Stimulated activated CD8-positive, alpha-beta memory T cell treated with anti-CD3 and anti-CD28 coated beads, Interleukin-7, amount 100 ng/mL, for 24 hours (primary cell): Measurements from ENCODE around the gene MUC2.

Source experiments
- DNase-seq: peaks from one replicate; pipeline ENCODE4 v3.0.0-alpha.2; 2020; ENCODE audit warnings: low read depth

Gene MUC2

GRCh38 chr11:1072116-1072820 is 2.4 kb upstream of the MUC2 start:
- DNase-seq, result no peak

DNA sequence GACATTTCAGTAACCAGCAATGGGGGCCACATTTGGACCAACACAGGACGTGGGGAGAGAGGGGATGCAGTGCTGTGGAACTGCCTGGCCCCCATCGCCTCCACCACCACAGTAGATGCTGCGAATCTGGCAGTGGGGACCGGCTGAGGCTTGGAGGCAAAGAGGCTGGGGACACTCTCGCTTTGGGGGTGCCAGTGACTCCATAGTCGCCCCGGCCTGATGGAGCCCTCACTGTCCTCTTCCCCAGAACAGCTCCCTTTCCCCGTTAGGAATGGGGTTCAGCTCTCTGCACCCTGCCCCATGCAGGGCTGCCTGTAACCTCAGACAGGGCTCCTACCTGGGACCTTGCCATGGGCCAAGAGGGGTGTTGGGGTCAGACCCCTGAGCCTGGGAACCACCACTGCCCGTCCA is 1.8 kb upstream of the MUC2 start:
- no peak for DNase-seq

GRCh38 chr11:1073261-1073724 is 1.4 kb upstream of the MUC2 start:
- no peak for DNase-seq

DNA sequence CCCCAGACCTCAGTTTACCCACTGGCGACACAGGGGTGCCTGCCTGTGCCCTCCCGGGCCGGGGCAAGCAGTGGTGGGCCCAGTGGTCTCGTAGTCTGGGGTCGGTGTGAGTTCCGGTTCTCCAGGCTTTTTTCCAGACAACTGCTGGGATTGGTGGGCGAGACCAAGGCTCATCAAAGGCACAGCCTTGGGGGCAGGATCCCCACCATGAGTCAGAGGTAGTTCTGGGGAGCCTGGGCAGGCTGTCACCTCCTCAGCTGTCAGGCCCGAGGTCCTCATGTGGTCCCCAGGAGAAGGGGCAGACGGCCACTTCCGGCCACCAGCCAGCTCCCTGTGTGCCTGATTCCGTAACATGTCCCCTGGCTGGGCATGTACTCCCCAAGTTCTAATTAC is 827 bp upstream of the MUC2 start:
- no peak for DNase-seq

GRCh38 chr11:1075341-1075911 is 752 bp downstream of the MUC2 start:
- no peak for DNase-seq

- DNase-seq, result no peak
Measured at GRCh38 chr11:1076061-1076665, 1.5 kb downstream of the MUC2 start.

- no peak for DNase-seq
Measured at GRCh38 chr11:1077033-1077416, 2.4 kb downstream of the MUC2 start.

DNA sequence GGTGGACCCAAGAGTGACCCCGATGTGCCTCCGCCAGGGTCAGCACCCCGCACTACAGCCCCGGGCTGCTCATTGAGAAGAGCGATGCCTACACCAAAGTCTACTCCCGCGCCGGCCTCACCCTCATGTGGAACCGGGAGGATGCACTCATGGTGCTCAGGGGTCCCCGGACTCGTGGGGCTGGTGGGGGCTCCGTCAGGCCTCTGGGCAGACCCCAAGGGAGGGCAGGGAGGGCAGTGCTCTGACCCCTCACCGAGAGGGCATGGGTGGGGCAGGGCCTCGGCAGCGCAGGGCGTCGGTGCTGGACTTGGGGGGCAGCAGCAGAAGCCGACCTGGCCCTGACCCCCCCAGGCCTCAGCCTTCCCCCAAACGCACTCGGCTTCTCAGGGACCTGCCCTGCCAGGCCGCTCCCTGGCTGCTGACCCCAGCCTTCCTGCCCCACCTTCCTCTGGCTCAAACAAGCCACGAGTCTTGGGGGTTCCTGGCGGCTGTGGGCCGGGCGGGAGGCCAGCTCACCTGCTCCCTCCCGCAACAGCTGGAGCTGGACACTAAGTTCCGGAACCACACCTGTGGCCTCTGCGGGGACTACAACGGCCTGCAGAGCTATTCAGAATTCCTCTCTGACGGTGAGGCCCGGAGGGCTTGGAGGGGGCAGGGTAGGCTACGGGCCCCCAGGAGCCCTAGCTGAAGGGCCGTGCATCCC is 2.9 kb downstream of the MUC2 start:
- no peak for DNase-seq

DNA sequence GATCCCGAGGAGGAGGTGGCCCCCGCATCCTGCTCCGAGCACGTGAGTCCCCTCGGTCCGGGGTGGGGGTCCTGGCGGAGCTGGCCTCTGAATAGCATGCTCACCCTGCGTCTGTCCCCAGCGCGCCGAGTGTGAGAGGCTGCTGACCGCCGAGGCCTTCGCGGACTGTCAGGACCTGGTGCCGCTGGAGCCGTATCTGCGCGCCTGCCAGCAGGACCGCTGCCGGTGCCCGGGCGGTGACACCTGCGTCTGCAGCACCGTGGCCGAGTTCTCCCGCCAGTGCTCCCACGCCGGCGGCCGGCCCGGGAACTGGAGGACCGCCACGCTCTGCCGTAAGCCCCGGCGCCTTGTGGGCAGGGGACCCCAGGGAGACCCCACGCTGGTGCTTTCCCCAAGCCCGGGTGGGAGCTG is 3.5 kb downstream of the MUC2 start:
- DNase-seq, result no peak

GRCh38 chr11:1081601-1082311 is 7.1 kb downstream of the MUC2 start:
- no peak for DNase-seq

DNA sequence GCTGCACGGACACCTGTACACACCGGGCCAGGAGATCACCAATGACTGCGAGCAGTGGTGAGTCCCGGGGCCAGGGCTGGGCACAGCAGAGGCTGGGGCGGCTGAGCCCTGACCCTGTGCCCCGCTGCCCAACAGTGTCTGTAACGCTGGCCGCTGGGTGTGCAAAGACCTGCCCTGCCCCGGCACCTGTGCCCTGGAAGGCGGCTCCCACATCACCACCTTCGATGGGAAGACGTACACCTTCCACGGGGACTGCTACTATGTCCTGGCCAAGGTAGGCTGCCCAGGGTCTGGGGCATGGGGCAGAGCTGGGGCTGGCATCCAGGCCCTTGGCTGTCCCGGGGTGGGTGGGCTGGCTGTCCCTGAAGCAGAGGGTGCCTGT is 7.7 kb downstream of the MUC2 start:
- DNase-seq, result no peak

- no peak for DNase-seq
Measured at GRCh38 chr11:1082728-1083620, 8.3 kb downstream of the MUC2 start.

- no peak for DNase-seq
Measured at GRCh38 chr11:1083621-1084551, 9.2 kb downstream of the MUC2 start.

DNA sequence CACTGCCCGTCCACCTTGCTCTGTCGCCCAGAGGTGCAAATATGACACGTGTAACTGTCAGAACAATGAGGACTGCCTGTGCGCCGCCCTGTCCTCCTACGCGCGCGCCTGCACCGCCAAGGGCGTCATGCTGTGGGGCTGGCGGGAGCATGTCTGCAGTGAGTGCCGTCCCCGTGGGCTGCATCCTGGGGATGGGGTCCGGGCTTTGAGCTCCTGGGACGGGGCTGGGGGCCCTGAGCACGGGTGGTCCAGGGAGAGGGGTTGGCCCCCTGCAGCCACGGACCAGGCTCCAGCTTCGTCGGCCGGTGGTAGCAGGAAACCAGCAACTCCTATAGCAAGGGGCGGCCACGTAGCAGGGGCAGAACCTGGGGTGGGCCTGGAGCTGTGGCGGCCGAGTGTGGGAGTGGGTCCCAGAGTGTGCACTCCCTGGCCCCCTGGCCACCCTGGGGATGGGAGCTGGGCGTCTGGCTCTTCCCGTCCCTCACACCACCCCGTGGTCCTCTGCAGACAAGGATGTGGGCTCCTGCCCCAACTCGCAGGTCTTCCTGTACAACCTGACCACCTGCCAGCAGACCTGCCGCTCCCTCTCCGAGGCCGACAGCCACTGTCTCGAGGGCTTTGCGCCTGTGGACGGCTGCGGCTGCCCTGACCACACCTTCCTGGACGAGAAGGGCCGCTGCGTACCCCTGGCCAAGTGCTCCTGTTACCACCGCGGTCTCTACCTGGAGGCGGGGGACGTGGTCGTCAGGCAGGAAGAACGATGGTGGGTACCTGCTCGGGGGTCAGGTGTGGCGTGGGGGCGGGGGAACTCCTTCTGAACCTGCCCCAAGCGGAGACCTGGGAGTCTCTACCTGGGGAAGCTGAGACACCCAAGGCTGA is 10.1 kb downstream of the MUC2 start:
- DNase-seq, result no peak

DNA sequence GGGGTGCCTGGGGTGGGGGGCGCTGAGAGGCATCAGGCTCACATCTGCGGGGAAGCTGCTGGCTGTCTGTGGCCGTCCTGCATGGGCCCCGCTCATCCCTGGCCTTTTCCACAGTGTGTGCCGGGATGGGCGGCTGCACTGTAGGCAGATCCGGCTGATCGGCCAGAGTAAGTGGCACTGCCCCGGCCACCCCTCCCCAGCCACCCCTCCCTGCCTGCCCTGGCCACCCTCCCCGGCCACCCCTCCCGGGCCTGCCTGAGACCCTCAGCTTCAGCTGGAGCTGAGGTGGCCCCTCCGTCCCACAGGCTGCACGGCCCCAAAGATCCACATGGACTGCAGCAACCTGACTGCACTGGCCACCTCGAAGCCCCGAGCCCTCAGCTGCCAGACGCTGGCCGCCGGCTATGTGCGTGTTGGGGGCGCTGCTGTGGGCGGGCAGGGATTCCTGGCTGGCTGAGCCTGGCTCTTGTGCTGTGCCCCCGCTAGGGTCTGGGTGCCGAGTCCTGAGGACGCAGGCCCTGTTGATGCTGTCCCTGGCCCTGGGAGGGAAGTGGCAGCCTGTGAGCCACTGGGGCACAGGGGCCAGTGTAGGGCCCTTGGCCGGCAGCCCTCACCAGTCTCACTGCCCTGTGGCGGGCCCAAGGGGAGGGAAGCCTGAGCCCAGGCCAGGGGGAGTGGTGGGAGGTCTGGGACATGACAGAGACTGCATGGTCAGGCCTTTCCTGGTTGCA is 10.9 kb downstream of the MUC2 start:
- no peak for DNase-seq

GRCh38 chr11:1086171-1087102 is 11.8 kb downstream of the MUC2 start:
- DNase-seq, result no peak

- no peak for DNase-seq
Measured at GRCh38 chr11:1087279-1087960, 12.7 kb downstream of the MUC2 start.
